Hepatocyte (in vitro differentiated cells): ENCODE data around the gene SPATA9. TPM values are rescaled to one million over a fixed set of nuclear protein-coding genes. Genes with fewer than 3 reads are reported as not detected.
"Not testable (repeated sequence)": the region's sequence is repeated elsewhere in the genome, so short reads cannot be mapped to it uniquely, and the experiment has no call there.

ENCODE experiments used
- DNase-seq: peaks from one replicate; pipeline ENCODE4 v3.0.0-alpha.2; 2016; ENCODE audit warnings: low spot score
- H2AFZ ChIP-seq: fragments of 200-600 bp; sonication (generic); 2 replicates; pipeline ENCODE4 v1.6.0; 2016; ENCODE audit warnings: antibody characterized with exemption, mild to moderate bottlenecking
- H3K27ac ChIP-seq: fragments of 200-600 bp; sonication (generic); 2 replicates; pipeline ENCODE4 v1.5.1; 2016; ENCODE audit warnings: mild to moderate bottlenecking
- H3K27me3 ChIP-seq: fragments of 200-600 bp; sonication (generic); 2 replicates; pipeline ENCODE4 v1.6.1; 2016
- H3K36me3 ChIP-seq: fragments of 200-600 bp; sonication (generic); replicated peaks from 2 replicates; pipeline ENCODE4 v1.5.1; 2016; ENCODE audit warnings: low read depth; ENCODE audit not compliant: insufficient read depth
- H3K4me1 ChIP-seq: fragments of 200-600 bp; sonication (generic); 2 replicates; pipeline ENCODE4 v1.5.1; 2016; ENCODE audit warnings: mild to moderate bottlenecking, moderate library complexity; ENCODE audit not compliant: insufficient read depth
- H3K4me2 ChIP-seq: fragments of 200-600 bp; sonication (generic); 2 replicates; pipeline ENCODE4 v1.6.0; 2016
- H3K4me3 ChIP-seq: fragments of 200-600 bp; sonication (generic); 2 replicates; pipeline ENCODE4 v1.5.1; 2016; ENCODE audit warnings: mild to moderate bottlenecking
- H3K79me2 ChIP-seq: fragments of 200-600 bp; sonication (generic); 2 replicates; pipeline ENCODE4 v1.6.0; 2017; ENCODE audit warnings: mild to moderate bottlenecking
- H3K9me2 ChIP-seq: fragments of 200-600 bp; sonication (generic); replicated peaks from 2 replicates; pipeline ENCODE4 v1.6.0; 2017; ENCODE audit warnings: mild to moderate bottlenecking; ENCODE audit not compliant: insufficient read depth
- H3K9me3 ChIP-seq: fragments of 200-600 bp; sonication (generic); 2 replicates; pipeline ENCODE4 v1.5.1; 2016; ENCODE audit warnings: low read depth, mild to moderate bottlenecking
- H4K20me1 ChIP-seq: fragments of 200-600 bp; sonication (generic); 2 replicates; pipeline ENCODE4 v1.6.0; 2016; ENCODE audit warnings: mild to moderate bottlenecking; ENCODE audit not compliant: insufficient read depth, poor library complexity, severe bottlenecking
- EZH2 ChIP-seq: fragments of 200-600 bp; sonication (generic); IDR thresholded peaks from 2 replicates; pipeline ENCODE4 v1.6.1; 2016; ENCODE audit warnings: antibody characterized with exemption, mild to moderate bottlenecking, borderline replicate concordance
- EZH2phosphoT487 ChIP-seq: fragments of 200-600 bp; sonication (generic); IDR thresholded peaks from one replicate; pipeline ENCODE4 v1.6.1; 2018; ENCODE audit warnings: antibody characterized with exemption, mild to moderate bottlenecking, low read depth, moderate library complexity; ENCODE audit not compliant: unreplicated experiment, severe bottlenecking
- WGBS: methylation state at CpG from one replicate; pipeline ENCODE4 v1.1.6; 2016; ENCODE audit warnings: low lambda C conversion rate; ENCODE audit errors: missing lambda C conversion rate; 5-methylcytosine and 5-hydroxymethylcytosine counted together
- polyA plus RNA-seq: library from polyadenylated mRNA; unstranded; fragments of >200 nt; fragmentation: Nextera tagmentation; extraction: Ambion mirVana; gene quantifications from 2 replicates; pipeline ENCODE4 v1.2.1, GENCODE V29; 2016
- total RNA-seq: library from RNA; depleted of rRNA; stranded (reverse); fragments of >200 nt; gene quantifications from 2 replicates; pipeline ENCODE4 v1.2.3, GENCODE V29; 2014
- TF ChIP-seq, protein P1 (sequence below): fragments of 200-600 bp; sonication (generic); IDR thresholded peaks from 2 replicates; pipeline ENCODE4 v1.5.1; 2016; ENCODE audit warnings: antibody characterized with exemption, mild to moderate bottlenecking; ENCODE audit not compliant: poor library complexity

The SPATA9 gene
- total and polyA plus RNA-seq, 2 experiments from 2014 or later, result 0.33 to 1.2 TPM

DNA sequence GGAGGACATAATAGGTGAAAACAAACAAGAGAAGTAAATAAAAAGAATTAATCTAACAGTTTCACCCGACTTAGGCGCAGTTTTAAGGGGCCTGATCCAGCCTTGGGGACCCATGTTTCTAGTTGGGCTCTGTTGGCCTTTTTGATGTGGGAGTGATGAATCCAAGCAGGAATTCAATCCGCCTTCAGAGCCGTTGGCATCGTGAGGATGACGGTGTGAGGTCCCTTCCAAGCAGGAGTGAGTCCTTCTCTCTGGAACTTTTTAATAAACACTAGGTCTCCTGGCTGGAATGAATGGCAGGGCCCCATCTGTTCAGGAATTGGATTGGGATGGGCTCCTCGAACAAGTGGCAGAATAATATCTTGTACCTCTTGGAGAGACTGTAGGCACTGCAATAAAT is 26.1 kb upstream of the SPATA9 start:
- DNase-seq, result no peak
- H3K4me3 ChIP-seq, result no peak overlapping the region
- no peaks in the 10 kb centered on the region for H3K36me3 ChIP-seq
- H2AFZ ChIP-seq, result no peak overlapping the region
- TF ChIP-seq, protein P1, sequence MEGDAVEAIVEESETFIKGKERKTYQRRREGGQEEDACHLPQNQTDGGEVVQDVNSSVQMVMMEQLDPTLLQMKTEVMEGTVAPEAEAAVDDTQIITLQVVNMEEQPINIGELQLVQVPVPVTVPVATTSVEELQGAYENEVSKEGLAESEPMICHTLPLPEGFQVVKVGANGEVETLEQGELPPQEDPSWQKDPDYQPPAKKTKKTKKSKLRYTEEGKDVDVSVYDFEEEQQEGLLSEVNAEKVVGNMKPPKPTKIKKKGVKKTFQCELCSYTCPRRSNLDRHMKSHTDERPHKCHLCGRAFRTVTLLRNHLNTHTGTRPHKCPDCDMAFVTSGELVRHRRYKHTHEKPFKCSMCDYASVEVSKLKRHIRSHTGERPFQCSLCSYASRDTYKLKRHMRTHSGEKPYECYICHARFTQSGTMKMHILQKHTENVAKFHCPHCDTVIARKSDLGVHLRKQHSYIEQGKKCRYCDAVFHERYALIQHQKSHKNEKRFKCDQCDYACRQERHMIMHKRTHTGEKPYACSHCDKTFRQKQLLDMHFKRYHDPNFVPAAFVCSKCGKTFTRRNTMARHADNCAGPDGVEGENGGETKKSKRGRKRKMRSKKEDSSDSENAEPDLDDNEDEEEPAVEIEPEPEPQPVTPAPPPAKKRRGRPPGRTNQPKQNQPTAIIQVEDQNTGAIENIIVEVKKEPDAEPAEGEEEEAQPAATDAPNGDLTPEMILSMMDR, result no peak
- TF ChIP-seq EZH2, result no peak
- no peak for TF ChIP-seq EZH2phosphoT487
- H3K9me2 ChIP-seq, result no peaks in the 10 kb centered on the region
- no peak overlapping the region for H3K27ac ChIP-seq
- no peaks in the 10 kb centered on the region for H3K27me3 ChIP-seq
- no peak overlapping the region for H3K4me2 ChIP-seq
- H3K79me2 ChIP-seq, result no peaks in the 10 kb centered on the region
- H4K20me1 ChIP-seq, result no peaks in the 10 kb centered on the region
- H3K4me1 ChIP-seq, result peaks cover 20% of the 10 kb centered on the region
- H3K9me3 ChIP-seq, result no peaks in the 10 kb centered on the region
- WGBS, result 88% methylated on average over 7 of the region's 7 CpGs

DNA sequence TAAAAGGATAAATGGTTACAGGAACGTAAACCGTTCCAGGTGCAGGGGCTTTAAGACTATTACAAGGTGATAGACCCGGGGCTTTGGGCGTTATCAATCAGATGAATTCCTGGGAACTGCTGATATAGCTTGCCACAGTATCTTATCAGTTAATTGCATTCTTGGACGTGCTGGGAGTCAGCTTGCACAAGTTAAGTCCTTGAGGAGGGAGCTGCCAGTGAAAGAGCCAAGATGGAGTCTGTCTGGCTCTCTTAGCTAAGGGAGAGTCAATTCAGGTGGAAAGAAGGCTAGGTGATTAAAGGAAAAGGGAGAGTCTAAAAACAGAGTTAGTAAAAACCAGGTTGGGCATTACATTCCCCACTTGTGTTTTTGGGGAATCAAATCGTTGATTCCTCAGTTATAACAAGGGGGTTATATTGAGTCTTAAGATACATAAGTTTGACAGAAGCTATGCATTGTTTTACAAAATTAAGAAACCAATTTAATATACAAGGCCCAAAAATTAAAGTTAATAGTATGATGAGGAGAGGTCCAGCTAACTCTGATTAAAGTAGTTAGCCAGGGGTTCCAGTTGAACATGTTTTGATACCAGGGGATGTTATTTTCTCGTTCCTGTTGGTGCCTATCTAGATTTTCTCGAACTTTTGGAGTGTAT is 24.9 kb upstream of the SPATA9 start:
- H2AFZ ChIP-seq, result peak overlapping the region; percentile 22
- not testable (repeated sequence) for H3K4me3 ChIP-seq, H3K9me3 ChIP-seq, H4K20me1 ChIP-seq, H3K27me3 ChIP-seq, DNase-seq, H3K27ac ChIP-seq, H3K9me2 ChIP-seq, H3K79me2 ChIP-seq, H3K36me3 ChIP-seq
- peak overlapping the region; percentile 25 for H3K4me2 ChIP-seq
- peaks cover 20% of the 10 kb centered on the region for H3K4me1 ChIP-seq
- WGBS, result 43% methylated on average over 8 of the region's 8 CpGs

DNA sequence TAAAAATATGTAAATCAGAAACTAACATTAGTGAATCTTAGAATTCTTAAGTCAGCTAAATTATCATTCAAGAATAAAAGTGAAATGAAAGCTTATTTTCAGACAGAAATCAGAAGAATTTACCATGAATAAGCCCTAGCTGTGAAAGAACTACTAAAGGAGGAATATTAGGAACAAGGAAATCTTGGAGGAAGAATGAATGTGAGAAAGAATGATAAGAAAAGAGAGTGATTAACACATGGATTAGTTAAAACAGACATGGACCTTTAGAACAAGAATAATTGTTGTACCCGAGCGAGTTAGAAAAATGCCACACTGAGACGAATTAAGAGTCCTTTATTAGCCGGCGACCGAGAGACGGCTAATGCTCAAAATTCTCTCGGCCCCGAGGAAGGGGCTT is 24.3 kb upstream of the SPATA9 start:
- WGBS, result 29% methylated on average over 9 of the region's 9 CpGs
- TF ChIP-seq, protein P1, result no peak
- TF ChIP-seq EZH2phosphoT487 (no peak), EZH2 (no peak)
- no peak for DNase-seq

DNA sequence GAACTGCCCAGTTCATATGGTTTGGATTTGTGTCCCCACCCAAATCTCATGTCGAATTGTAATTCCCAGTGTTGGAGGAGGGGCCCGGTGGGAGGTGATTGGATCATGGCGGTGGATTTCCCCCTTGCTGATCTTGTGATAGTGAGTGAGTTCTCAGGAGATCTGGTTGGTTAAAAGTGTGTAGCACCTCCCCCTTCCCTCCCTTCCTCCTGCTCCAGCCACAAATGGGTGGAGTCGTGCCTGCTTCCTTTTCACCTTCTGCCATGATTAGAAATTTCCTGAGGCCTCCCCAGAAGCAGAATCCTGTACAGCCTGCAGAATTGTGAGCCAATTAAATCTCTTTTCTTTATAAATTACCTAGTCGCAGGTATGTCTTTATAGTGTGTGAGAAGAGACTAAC is 23.4 kb upstream of the SPATA9 start:
- not testable (repeated sequence) for H3K79me2 ChIP-seq, DNase-seq, H3K27ac ChIP-seq, H3K27me3 ChIP-seq, H3K9me3 ChIP-seq, H2AFZ ChIP-seq, H3K4me3 ChIP-seq, H3K4me2 ChIP-seq, H3K36me3 ChIP-seq, H3K9me2 ChIP-seq, H4K20me1 ChIP-seq
- 84% methylated on average over 5 of the region's 5 CpGs for WGBS
- H3K4me1 ChIP-seq, result peaks cover 11% of the 10 kb centered on the region

More for the DNA sequence above, 24.3 kb upstream of the SPATA9 start:
- Histone ChIP-seq H3K36me3 (no peaks in the 10 kb centered on the region), H3K27ac (no peak overlapping the region), H3K79me2 (no peaks in the 10 kb centered on the region), H3K4me1 (peaks cover 18% of the 10 kb centered on the region), H2AFZ (peak overlapping the region; percentile 22), H4K20me1 (no peaks in the 10 kb centered on the region), H3K4me2 (peak overlapping the region; percentile 25), H3K4me3 (no peak overlapping the region), H3K9me3 (no peaks in the 10 kb centered on the region), H3K27me3 (no peaks in the 10 kb centered on the region), H3K9me2 (no peaks in the 10 kb centered on the region)
